ENCODE data around the gene HOTAIR. TPM values are rescaled to one million over a fixed set of nuclear protein-coding genes. Genes with fewer than 3 reads are reported as not detected.

Gene HOTAIR
- total RNA-seq, 1 experiment from 2014 or later = 7.9 TPM

DNA sequence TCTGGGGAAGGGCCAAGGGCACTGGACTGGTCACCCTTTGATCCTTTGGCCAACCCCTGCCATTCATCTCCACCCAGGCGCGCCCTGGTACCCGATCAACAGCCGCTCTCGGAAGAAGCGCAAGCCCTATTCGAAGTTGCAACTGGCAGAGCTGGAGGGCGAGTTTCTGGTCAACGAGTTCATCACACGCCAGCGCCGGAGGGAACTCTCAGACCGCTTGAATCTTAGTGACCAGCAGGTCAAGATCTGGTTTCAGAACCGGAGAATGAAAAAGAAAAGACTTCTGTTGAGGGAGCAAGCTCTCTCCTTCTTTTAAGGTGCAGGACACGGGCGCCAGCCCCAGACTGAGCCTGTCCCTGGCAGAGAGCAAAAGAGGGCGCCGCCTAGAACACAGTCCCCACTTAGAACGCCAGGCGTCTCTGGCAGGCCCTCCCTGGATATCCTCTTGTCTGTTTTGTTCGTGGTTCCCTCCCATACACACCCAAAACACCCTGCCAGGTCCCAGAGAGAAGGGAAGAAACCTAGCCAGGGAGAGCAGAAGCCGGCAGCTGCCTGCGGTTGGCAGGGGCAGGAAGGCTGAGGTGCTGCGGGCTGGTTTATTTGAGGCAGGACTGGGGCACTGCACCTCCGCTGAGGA, 18.4 kb downstream of the HOTAIR start:
- no peaks in the 10 kb centered on the region for H3K36me3 ChIP-seq (ENCODE audit: low read depth)
- H3K4me1 ChIP-seq (replicated peaks; ENCODE audit: insufficient read depth) = peaks cover 15% of the 10 kb centered on the region
- no peak overlapping the region for H3K27ac ChIP-seq
- TF ChIP-seq CTCF (conservative IDR thresholded peaks at IDR 0.05) (no peak), EZH2 (IDR thresholded peaks at IDR 0.05; ENCODE audit: low read depth) (no peak)
- no peak overlapping the region for H3K4me2 ChIP-seq
- H3K4me3 ChIP-seq = no peak overlapping the region
- peaks cover 14% of the 10 kb centered on the region; the same call in 1 of the 2 replicates for H3F3A ChIP-seq (ENCODE audit: insufficient read depth, low read depth)
- DNase-seq = no peak
- no peaks in the 10 kb centered on the region for H3K27me3 ChIP-seq (ENCODE audit: insufficient read depth, low read depth)
- BruUV-seq (replicated peaks) = no TSS peak
- no peaks in the 10 kb centered on the region for H4K20me1 ChIP-seq (ENCODE audit: insufficient read depth)
- ChIA-PET POLR2A (ENCODE audit: unreplicated experiment) (no interaction called here), CTCF (no interaction called here)
- no peaks in the 10 kb centered on the region for H3K9me2 ChIP-seq (ENCODE audit: insufficient read depth)
- no peaks in the 10 kb centered on the region for H3K79me2 ChIP-seq (ENCODE audit: low read depth)
- intact Hi-C loops (cut with micrococcal nuclease; ENCODE audit: unreplicated experiment) = no loop called here
- no peaks in the 10 kb centered on the region for H3K9me3 ChIP-seq (ENCODE audit: insufficient read depth, low read depth)
- no peak overlapping the region for H2AFZ ChIP-seq

GRCh38 chr12:53955776-53956250, 18.9 kb downstream of the HOTAIR start:
- DNase-seq = no peak
- intact Hi-C loops (cut with micrococcal nuclease; ENCODE audit: unreplicated experiment) = no loop called here
- no TSS peak for BruUV-seq (replicated peaks)
- Histone ChIP-seq H3K4me3 (no peak overlapping the region), H3K27ac (no peak overlapping the region), H3K79me2 (ENCODE audit: low read depth) (no peaks in the 10 kb centered on the region), H3K4me1 (replicated peaks; ENCODE audit: insufficient read depth) (peaks cover 15% of the 10 kb centered on the region), H2AFZ (no peak overlapping the region), H3K27me3 (ENCODE audit: insufficient read depth, low read depth) (no peaks in the 10 kb centered on the region), H3F3A (ENCODE audit: insufficient read depth, low read depth) (peaks cover 14% of the 10 kb centered on the region; the same call in 1 of the 2 replicates), H3K4me2 (no peak overlapping the region), H3K36me3 (ENCODE audit: low read depth) (no peaks in the 10 kb centered on the region), H3K9me3 (ENCODE audit: insufficient read depth, low read depth) (no peaks in the 10 kb centered on the region), H4K20me1 (ENCODE audit: insufficient read depth) (no peaks in the 10 kb centered on the region), H3K9me2 (ENCODE audit: insufficient read depth) (no peaks in the 10 kb centered on the region)
- TF ChIP-seq EZH2 (IDR thresholded peaks at IDR 0.05; ENCODE audit: low read depth) (no peak), CTCF (conservative IDR thresholded peaks at IDR 0.05) (no peak)
- ChIA-PET CTCF (no interaction called here), POLR2A (ENCODE audit: unreplicated experiment) (no interaction called here)

GRCh38 chr12:53955036-53955775, 19.5 kb downstream of the HOTAIR start:
- Histone ChIP-seq H3K79me2 (ENCODE audit: low read depth) (no peaks in the 10 kb centered on the region), H3K27ac (no peak overlapping the region), H3F3A (ENCODE audit: insufficient read depth, low read depth) (peaks cover 14% of the 10 kb centered on the region; the same call in 1 of the 2 replicates), H3K9me2 (ENCODE audit: insufficient read depth) (no peaks in the 10 kb centered on the region), H3K4me3 (no peak overlapping the region), H3K36me3 (ENCODE audit: low read depth) (no peaks in the 10 kb centered on the region), H3K27me3 (ENCODE audit: insufficient read depth, low read depth) (no peaks in the 10 kb centered on the region), H3K4me1 (replicated peaks; ENCODE audit: insufficient read depth) (peaks cover 15% of the 10 kb centered on the region), H3K9me3 (ENCODE audit: insufficient read depth, low read depth) (no peaks in the 10 kb centered on the region), H4K20me1 (ENCODE audit: insufficient read depth) (no peaks in the 10 kb centered on the region), H2AFZ (no peak overlapping the region), H3K4me2 (no peak overlapping the region)
- intact Hi-C loops (cut with micrococcal nuclease; ENCODE audit: unreplicated experiment) = no loop called here
- BruUV-seq (replicated peaks) = no TSS peak
- ChIA-PET CTCF (interaction anchor here (0.5 kb wide), 1 partner anchor 152 kb away, joined by 10 read pairs; no protein-coding TSS in a partner anchor), POLR2A (ENCODE audit: unreplicated experiment) (no interaction called here)
- TF ChIP-seq EZH2 (IDR thresholded peaks at IDR 0.05; ENCODE audit: low read depth) (no peak), CTCF (conservative IDR thresholded peaks at IDR 0.05) (no peak)
- no peak for DNase-seq

Data from PC-9 (cell line).